ENCODE measurements around the gene SRCAP. TPM values are rescaled to one million over a fixed set of nuclear protein-coding genes. Genes with fewer than 3 reads are reported as not detected.
A peak's percentile ranks its signal among the peaks of the same experiment; 100 is the strongest.

The SRCAP gene
- polyA plus RNA-seq, 1 donor: 37.1 TPM

DNA sequence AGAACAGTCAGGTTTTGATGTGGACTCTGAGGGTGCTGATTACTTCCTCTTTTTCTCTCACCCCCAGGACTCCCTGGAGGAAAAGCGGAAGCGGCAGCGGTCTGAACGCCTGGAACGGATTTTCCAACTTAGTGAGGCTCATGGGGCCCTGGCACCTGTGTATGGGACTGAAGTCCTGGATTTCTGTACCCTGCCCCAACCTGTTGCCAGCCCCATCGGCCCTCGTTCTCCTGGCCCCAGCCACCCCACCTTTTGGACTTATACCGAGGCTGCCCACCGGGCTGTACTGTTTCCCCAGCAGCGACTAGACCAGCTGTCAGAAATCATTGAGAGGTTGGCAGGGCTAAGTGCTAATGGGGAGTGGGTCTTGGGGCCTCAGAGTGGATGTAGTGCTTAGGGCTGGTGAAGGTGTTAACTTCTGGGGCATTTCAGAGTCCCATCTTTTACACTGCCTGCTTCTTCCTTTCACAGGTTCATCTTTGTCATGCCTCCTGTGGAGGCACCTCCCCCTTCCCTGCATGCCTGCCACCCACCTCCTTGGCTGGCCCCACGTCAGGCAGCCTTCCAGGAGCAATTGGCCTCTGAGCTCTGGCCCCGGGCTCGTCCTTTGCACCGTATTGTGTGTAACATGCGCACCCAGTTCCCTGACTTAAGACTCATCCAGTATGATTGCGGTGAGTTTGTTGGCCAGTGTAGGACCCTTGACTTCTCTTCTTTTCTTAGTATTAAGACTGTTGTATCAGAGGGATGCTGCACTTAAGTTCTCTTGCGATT, 30.1 kb downstream of the SRCAP start:
- no peak for DNase-seq

DNA sequence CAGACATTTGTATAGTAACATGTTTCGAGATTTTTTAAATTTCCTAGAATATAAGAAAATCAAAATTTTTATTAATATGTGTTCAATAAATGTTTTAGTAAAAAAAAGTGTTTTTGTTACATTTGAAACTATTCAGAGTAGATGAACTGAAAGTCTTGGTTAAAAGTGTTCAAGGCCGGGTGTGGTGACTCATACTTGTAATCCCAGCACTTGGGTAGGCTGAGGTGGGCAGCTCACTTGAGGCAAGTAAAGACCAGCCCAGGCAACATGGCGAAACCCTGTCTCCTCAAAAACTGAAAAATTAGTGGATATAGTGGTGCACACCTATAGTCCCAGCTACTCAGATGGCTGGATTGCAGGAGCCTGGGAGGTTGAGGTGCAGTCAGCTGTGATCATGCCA, 32.4 kb downstream of the SRCAP start:
- DNase-seq: no peak

DNA sequence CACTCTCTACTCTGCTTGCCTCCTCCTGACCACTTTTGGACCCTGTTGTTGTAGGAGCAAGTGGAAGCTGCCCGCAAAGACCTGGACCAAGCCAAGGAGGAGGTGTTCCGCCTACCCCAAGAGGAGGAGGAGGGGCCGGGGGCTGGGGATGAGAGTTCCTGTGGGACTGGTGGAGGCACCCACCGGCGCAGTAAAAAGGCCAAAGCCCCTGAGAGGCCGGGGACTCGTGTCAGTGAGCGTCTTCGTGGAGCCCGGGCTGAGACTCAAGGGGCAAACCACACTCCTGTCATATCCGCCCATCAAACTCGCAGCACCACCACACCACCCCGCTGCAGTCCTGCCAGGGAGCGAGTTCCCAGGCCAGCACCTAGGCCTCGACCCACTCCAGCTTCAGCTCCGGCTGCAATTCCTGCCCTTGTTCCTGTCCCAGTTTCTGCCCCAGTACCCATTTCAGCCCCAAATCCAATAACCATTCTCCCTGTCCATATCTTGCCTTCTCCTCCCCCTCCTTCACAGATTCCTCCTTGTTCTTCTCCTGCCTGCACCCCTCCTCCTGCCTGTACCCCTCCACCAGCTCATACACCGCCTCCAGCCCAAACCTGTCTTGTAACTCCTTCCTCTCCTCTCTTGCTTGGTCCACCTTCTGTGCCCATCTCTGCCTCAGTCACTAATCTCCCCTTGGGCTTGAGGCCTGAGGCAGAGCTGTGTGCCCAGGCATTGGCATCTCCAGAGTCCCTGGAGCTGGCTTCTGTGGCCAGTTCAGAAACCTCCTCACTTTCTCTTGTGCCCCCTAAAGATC, 38.2 kb downstream of the SRCAP start:
- DNase-seq: no peak

DNA sequence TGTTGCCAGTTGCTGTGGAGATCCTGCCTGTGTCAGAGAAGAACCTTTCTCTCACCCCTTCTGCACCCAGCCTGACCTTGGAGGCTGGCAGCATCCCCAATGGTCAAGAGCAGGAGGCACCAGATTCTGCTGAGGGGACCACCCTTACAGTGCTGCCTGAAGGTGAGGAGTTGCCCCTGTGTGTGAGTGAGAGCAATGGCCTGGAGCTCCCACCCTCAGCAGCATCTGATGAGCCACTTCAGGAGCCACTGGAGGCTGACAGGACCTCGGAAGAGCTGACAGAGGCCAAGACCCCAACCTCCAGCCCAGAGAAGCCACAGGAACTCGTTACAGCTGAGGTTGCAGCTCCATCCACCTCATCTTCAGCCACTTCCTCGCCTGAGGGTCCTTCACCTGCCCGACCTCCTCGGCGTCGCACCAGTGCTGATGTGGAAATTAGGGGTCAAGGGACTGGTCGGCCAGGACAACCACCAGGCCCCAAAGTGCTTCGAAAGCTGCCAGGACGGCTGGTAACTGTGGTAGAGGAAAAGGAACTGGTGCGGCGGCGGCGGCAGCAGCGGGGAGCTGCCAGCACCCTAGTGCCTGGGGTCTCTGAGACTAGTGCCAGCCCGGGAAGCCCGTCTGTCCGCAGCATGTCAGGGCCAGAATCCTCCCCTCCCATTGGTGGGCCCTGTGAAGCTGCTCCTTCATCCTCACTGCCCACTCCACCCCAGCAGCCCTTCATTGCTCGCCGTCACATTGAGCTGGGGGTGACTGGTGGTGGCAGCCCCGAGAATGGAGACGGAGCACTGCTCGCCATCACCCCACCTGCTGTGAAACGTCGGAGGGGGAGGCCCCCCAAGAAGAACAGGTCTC, 39.0 kb downstream of the SRCAP start:
- DNase-seq: no peak

DNA sequence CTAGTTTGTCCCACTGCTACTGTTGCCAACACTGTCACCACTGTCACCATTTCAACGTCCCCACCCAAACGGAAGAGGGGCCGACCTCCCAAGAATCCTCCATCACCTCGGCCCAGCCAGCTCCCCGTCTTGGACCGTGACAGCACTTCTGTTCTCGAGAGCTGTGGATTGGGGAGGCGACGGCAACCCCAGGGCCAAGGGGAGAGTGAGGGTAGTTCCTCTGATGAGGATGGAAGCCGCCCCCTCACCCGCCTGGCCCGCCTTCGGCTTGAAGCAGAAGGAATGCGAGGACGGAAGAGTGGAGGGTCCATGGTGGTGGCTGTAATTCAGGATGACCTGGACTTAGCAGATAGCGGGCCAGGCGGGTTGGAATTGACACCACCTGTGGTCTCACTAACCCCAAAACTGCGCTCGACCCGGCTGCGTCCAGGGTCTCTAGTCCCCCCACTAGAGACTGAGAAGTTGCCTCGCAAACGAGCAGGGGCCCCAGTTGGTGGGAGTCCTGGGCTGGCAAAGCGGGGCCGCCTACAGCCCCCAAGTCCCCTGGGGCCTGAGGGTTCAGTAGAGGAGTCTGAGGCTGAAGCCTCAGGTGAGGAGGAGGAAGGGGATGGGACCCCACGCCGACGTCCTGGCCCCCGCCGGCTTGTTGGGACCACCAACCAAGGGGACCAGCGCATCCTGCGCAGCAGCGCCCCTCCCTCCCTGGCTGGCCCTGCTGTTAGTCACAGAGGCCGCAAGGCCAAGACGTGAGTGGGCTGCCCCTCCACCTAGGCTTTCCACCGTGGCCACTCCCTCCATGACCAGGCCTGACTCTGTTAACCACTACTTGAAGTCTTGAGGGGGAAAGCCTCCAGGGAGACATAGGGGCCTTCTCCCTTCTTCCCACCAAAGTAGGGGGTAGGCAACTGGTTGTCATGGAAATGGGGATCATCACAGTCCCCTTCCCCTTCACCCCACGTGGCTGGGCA, 40.3 kb downstream of the SRCAP start:
- DNase-seq: no peak

DNA sequence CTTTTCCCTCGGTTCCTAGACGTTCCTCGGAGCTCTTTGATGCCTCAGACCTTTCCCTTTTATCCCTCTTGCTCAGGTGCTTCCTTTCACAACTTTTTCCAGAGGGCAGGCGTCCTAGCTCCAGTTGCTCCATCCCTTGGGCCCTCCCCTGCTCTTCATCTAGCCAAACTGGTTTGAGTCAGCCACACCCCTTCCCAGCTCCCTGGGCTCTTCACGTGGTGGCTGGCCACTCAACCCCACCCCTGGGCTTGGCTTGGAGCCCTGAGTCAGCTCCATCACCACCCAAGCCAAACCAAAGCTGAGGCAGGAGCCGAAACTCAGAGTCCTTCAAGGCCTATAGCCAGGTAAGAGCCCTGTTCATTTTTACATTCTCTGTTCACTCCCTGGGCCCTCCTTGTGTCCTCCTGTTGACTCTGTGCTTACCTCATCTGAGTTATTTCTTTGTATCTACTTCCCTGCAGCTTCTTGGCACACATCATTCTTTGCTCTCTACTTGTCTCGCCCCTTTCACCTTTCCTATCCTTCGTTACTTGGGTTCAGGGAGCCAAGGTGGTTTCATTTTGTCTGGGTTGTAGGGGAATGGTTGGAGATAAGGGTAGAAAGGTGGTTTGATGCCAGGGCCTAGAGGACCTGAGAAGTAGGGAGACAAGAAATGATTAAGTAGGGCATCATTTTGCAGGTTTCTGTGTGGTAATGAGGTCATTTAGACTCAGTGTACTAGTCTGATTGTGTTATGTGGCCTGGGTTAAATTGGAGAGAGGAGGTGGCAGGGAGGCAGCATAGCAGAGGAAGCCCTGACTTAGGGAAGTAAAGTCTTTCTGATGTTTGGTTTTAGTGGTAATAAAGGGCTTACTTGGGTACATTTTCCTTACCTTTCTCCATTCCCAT, 41.6 kb downstream of the SRCAP start:
- DNase-seq: peak; percentile 42

DNA sequence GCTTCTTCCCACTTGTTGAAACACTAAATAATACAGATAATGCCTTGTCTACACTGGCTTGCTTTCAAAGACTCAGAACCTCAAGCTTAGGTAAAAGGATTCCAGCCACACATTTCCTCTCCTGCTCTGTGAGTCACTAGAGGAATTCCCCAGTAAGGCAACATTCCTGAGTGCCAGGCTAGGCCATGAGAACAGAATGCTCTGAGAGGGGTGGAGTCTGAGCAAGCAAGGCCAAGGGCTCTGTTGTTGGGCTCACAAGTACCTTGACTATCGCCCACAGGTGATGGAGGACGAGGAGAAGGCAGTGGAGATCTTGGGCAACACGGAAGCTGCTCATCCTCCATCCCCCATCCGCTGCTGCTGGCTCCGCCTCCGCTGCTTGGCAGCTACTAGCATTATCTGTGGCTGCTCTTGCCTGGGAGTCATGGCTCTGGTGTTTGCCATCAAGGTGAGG, 42.5 kb downstream of the SRCAP start:
- no peak for DNase-seq

DNA sequence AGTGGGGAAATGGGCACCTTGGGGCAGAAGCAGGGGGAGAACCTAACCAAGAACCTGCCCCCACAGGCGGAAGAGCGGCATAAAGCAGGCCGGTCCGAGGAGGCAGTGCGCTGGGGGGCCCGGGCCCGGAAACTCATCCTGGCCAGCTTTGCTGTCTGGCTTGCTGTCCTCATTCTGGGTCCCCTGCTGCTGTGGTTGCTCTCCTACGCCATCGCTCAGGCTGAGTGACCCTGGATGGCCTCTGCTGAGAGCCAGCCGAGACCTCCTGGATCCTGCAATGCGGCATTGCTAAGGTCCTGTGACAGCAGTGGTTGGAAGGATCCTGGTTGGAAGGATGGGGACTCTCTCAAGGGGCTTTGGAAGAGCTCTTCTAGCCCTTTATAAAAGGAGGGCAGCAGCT, 44.7 kb downstream of the SRCAP start:
- no peak for DNase-seq

DNA sequence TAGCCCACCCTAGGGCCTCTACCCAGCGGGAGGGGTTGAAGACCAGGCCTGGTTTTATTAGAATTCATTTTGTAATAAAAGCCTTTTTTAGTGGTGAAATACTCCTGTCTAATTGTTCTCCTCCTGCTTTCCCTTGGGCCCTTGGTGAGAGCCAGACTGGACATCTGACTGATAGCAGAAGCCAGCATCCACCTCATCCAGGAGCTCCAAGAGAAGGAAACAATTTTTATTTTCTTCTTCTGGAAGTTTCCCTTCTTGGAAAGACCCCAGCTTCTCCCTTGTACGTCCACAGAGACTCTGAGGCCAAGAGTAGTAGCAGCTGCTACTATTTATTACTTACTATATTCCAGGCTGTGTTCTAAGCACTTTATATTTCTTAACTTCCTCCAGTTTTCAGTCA, 45.2 kb downstream of the SRCAP start:
- DNase-seq: no peak

DNA sequence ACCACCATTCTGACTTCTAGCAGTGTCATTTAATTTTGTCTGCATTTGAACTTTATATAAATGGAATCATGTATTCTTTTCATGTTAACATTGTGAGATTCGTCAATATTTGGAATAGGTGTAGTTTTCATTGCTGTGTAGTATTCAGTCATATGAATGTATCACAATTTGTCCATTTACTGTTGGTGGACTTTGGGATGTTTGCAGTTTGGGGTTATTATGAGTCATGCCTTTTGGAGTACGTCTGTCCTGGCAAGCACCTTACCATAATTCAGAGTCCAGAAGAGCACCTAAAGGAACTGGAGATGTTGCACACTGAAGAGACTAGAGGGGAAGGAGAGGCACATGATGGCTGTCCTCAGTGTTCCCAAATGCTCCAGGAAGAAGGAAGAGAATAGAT, 46.1 kb downstream of the SRCAP start:
- DNase-seq: no peak

DNA sequence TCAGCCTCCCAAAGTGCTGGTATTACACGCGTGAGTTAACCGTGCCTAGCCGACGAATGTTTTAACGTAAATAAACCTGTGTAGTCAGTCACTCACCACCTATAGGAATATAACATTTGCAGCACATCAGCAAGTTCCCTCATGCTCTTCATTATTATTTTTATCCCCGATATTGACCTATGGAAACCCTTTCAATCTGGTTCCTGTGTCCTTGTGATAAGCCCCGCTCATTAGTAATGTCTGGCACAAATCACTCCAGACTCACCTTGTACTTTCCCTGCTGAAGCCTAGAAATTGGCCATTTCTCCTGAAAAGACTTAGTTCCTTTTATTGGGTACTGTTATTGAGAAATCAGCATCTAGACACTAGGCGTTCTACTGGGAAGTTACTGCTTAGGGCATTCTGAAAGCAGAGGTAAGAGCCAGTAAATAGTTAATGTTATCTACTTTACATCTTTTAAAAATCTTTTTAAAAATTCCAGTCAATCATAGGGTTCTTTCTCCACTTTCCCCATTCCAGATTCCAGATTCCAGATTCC, 47.7 kb downstream of the SRCAP start:
- no peak for DNase-seq

DNA sequence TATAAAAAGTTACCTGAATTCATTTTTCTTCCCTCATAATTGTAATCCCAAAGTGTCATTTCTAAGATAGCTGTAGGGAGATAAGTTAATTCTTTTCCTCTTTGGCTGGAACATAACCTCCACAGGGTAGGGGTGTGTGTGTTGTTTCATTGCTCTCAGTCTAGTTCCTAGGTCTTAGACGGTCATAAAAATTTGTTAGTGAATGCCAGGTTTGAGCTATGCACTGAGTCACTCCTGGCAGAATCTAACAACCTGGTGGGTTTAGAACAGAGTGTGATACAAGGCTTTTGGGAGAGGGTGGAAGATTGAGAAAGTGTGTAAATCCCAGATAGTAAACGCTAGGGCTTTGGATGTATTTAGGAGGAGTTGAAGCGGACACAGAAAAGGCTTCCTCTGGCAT, 48.4 kb downstream of the SRCAP start:
- no peak for DNase-seq

DNA sequence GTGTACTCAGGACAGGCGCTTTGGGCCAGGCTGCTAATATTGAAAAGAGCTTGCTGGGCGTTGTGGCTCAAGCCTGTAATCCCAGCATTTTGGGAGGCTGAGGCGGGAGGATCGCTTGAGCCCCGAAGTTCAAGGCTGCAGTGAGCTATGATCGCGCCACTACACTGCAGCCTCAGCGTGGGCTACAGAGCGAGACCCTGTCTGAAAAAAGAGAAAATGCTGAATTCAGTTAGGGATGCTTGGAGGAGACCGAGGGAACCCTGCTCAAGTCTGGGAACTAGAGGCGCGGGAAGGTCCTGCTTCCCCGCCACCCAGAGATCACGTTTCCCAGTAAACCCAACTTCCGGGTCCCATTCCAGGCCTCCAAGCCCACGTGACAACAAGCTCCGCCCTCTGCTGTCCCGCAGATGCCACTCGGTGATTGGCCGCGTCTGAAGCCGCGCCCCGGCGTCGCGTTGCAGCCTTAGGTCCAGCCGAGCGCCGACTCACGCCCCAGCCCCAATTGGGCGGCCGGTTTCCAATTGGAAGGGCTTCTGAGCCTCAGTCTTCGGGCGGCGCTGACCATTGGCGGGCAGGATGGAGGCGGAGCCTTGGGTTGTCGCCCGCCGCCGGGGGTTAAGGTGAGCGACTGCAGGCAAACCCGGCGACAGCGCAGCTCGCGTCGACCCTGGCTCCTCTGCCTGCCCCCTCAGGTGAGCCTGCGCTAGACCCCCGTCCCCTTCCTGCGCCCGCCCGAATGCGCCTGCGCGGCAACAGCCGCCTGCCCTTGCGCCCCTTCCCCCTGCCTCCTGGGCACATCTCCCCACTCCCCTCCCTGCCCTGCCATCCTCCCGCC, 49.0 kb downstream of the SRCAP start, which contains the start of gene PHKG2:
PHKG2 (plus strand) TSS at position 627 of the 835 bp plus-strand sequence. CDS start 396 bp downstream, outside the sequence.
- DNase-seq: peak; percentile 98

DNA sequence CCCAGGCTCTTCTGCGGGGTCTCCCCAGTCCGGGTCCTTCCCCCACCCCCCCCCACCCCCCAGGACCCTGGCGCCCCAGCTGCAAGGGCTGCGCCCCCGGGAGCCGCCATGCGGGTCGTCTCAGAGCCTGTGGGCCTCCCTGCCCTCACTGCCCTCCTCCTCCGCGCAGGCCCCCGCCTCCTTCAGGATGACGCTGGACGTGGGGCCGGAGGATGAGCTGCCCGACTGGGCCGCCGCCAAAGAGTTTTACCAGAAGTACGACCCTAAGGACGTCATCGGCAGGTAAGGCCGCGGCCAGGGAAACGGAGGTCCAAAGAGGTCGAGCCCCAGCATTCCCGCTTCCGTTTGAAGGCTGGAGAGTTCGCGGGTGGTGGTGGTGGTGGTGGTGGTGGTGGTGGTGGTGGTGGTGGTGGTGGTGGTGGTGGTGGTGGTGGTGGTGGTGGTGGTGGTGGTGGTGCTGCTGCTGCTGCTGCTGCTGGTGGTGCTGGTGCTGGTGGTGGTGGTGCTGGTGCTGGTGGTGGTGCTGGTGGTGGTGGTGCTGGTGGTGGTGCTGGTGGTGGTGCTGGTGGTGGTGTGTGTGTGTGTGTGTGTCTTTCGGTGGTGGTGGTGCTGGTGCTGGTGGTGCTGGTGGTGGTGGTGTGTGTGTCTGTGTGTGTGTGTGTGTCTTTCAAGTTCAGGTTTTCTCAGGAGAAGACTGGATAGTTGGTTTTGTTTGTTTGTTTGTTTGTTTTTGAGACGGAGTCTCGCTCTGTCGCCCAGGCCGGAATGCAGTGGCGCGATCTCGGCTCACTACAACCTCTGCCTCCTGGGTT, 49.9 kb downstream of the SRCAP start:
- DNase-seq: no peak

DNA sequence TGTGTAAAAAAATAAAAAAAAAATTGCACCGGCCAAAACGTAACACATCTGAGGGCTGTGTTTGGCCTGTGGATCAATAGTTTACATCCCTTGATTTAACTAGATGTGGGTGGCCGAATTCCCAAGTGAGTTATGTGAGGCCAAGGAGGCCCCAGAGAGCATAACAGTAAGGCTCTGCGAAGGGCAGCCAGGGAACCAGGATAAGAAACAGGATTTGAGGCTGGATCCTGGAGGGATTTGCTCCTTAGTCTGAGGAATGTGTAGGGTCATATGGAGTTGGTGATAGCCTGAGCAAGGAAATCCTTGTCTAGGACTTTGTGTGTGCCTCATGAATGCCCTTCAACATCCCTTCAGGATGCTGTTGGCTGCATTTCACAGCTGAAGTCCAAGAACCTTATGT, 51.2 kb downstream of the SRCAP start:
- DNase-seq: no peak

DNA sequence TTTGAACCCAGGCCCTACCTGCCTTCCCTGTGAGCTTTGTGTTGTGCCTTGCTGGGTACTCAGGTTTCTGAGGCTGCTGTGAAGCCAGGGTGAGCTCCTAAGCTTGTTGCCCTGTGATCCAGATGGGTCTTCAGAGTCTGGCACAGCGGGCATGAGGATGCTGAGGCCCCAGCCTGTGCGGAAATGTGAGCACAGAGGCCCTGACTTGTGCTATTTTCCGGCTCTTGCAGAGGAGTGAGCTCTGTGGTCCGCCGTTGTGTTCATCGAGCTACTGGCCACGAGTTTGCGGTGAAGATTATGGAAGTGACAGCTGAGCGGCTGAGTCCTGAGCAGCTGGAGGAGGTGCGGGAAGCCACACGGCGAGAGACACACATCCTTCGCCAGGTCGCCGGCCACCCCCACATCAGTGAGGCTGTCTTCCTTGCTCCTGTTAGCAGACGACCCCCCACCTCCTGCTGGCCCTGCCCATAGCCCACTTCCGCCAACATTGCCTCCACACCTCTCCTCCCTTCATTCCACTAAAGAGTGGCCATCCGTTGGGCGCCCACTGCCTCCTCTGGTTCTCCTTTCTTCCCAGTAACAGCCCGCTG, 52.0 kb downstream of the SRCAP start:
- no peak for DNase-seq

DNA sequence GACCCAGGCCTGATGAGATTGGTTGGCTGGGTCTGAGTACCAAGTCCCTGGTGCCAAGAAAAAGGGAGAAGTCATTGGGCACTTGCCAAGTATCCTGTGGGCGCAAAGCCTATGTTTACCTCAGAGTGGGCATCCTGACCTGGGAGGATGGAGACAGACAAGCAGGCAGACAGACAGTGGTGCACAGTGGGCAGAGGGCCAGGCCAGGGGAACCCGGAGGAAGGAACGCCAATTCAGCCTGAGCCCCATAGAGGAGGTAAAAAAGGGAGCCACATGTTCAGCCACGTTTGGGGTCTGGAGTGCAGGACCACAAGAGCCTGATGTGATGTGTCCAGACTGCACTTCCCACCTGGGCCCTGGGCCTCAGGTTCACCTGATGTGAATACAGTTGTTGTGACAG, 54.6 kb downstream of the SRCAP start:
- no peak for DNase-seq

Data from left kidney (tissue), 2 donors.